EL (cell line): ENCODE measurements around the gene ZBTB2.
"Not testable (repeated sequence)": the region's sequence is repeated elsewhere in the genome, so short reads cannot be mapped to it uniquely, and the experiment has no call there.

ENCODE experiments used
- DNase-seq: peaks from one replicate; pipeline ENCODE4 v3.0.0-alpha.2; 2016

Gene ZBTB2

GRCh38 chr6:151400473-151400872, 9.1 kb upstream of the ZBTB2 start:
- DNase-seq, result peak; percentile 81

- no peak for DNase-seq
Measured at GRCh38 chr6:151399679-151400078, 8.3 kb upstream of the ZBTB2 start.

GRCh38 chr6:151393410-151393809, 2.1 kb upstream of the ZBTB2 start:
- DNase-seq, result no peak

- no peak for DNase-seq
Measured at GRCh38 chr6:151392427-151392826, 1.1 kb upstream of the ZBTB2 start.

- DNase-seq, result peak; percentile 69
Measured at GRCh38 chr6:151390851-151391470, 398 bp downstream of the ZBTB2 start.

GRCh38 chr6:151390276-151390850, 996 bp downstream of the ZBTB2 start:
- DNase-seq, result peak; percentile 100

GRCh38 chr6:151389618-151390275, 1.6 kb downstream of the ZBTB2 start:
- peak; percentile 82 for DNase-seq

- DNase-seq, result no peak
Measured at GRCh38 chr6:151388997-151389617, 2.3 kb downstream of the ZBTB2 start.

- no peak for DNase-seq
Measured at GRCh38 chr6:151388236-151388635, 3.1 kb downstream of the ZBTB2 start.

GRCh38 chr6:151387175-151387970, 4.0 kb downstream of the ZBTB2 start:
- DNase-seq, result peak; percentile 82

GRCh38 chr6:151385177-151385576, 6.2 kb downstream of the ZBTB2 start:
- no peak for DNase-seq

- no peak for DNase-seq
Measured at GRCh38 chr6:151384151-151384550, 7.2 kb downstream of the ZBTB2 start.

GRCh38 chr6:151382631-151383030, 8.7 kb downstream of the ZBTB2 start:
- not testable (repeated sequence) for DNase-seq

GRCh38 chr6:151381722-151382121, 9.6 kb downstream of the ZBTB2 start:
- DNase-seq, result no peak

GRCh38 chr6:151380848-151381205, 10.5 kb downstream of the ZBTB2 start:
- no peak for DNase-seq

- no peak for DNase-seq
Measured at GRCh38 chr6:151379933-151380847, 11.2 kb downstream of the ZBTB2 start.

GRCh38 chr6:151377095-151377494, 14.3 kb downstream of the ZBTB2 start:
- DNase-seq, result no peak

GRCh38 chr6:151376440-151376839, 14.9 kb downstream of the ZBTB2 start:
- no peak for DNase-seq

- DNase-seq, result no peak
Measured at GRCh38 chr6:151375833-151376232, 15.5 kb downstream of the ZBTB2 start.

- DNase-seq, result peak; percentile 38
Measured at GRCh38 chr6:151374036-151374683, 17.2 kb downstream of the ZBTB2 start.

GRCh38 chr6:151372164-151372563, 19.2 kb downstream of the ZBTB2 start:
- DNase-seq, result no peak
